A549 (cell line): ENCODE results near the gene EFNA5. TPM values are rescaled to one million over a fixed set of nuclear protein-coding genes. Genes with fewer than 3 reads are reported as not detected.

Source experiments
- ATAC-seq, 2 experiments: fragments of 200-7000 bp in 1 of 2; fragments of >200 bp in 1 of 2; cut with Nextera tagmentation in 1 of 2; cut with Tn5 transposase in 1 of 2; 3 replicates each; pipeline versions ENCODE4 v1.8.0 to v1.9.1; 2018 to 2020; ENCODE audit warnings: mild to moderate bottlenecking in 1 of 2, moderate library complexity in 1 of 2
- CTCF ChIA-PET: fragments of 300-600 bp; sonication (Branson Sonifier 250); formaldehyde crosslinking; extraction: SDS; loops from one replicate; lab custom pipeline; 2021; ENCODE audit warnings: antibody characterized with exemption, inconsistent platforms; lab: Yijun Ruan, JAX
- POLR2A ChIA-PET: fragments of 350-600 bp; formaldehyde crosslinking; extraction: SDS; loops from one replicate; lab custom pipeline; 2021; ENCODE audit warnings: antibody characterized with exemption, inconsistent platforms; lab: Yijun Ruan, JAX
- DNase-seq, 2 experiments: peaks; one replicate each; pipeline versions ENCODE4 v3.0.0 to v3.0.0-alpha.2; 2011 to 2016; ENCODE audit warnings: low read depth in 1 of 2, low spot score in 1 of 2
- FAIRE-seq: peaks from 2 replicates; lab custom pipeline; 2011; peaks lifted over from hg19 to GRCh38; lab: Jason Lieb, UNC
- H3K27ac ChIP-seq, 2 experiments: fragments of >200 bp; sonication (Bioruptor Twin); formaldehyde crosslinking; 3 replicates each; pipeline ENCODE4 v1.5.1; 2016 to 2017
- H3K4me1 ChIP-seq: fragments of >200 bp; sonication (Bioruptor Twin); formaldehyde crosslinking; 3 replicates; pipeline ENCODE4 v1.6.1; 2016
- H3K4me2 ChIP-seq: fragments of >200 bp; sonication (Bioruptor Twin); formaldehyde crosslinking; 3 replicates; pipeline ENCODE4 v1.6.1; 2016
- H3K4me3 ChIP-seq: fragments of >200 bp; sonication (Bioruptor Twin); formaldehyde crosslinking; 3 replicates; pipeline ENCODE4 v1.5.1; 2016
- H3K9me3 ChIP-seq: fragments of >200 bp; sonication (Bioruptor Twin); formaldehyde crosslinking; 3 replicates; pipeline ENCODE4 v1.6.1; 2016
- CBX8 ChIP-seq: fragments of 200-600 bp; sonication (generic); IDR thresholded peaks from 2 replicates; pipeline ENCODE4 v1.6.1; 2016
- CEBPB ChIP-seq, 2 experiments: fragments of >200 bp in 1 of 2; sonication (Bioruptor Twin) in 1 of 2; formaldehyde crosslinking in 1 of 2; IDR thresholded peaks; 2 replicates each; pipeline ENCODE4 v1.6.1; 2012 to 2016
- CHD4 ChIP-seq: fragments of 200-600 bp; sonication (generic); IDR thresholded peaks from 2 replicates; pipeline ENCODE4 v1.6.1; 2016; ENCODE audit warnings: antibody characterized with exemption, mild to moderate bottlenecking, borderline replicate concordance
- CTCF ChIP-seq: fragments of >200 bp; sonication (Bioruptor Twin); formaldehyde crosslinking; IDR thresholded peaks from 3 replicates; pipeline ENCODE4 v1.5.1; 2016
- E2F6 ChIP-seq: IDR thresholded peaks from 2 replicates; pipeline ENCODE4 v1.6.1; 2012; ENCODE audit warnings: low read depth, borderline replicate concordance
- EHF ChIP-seq: fragments of 250-450 bp; sonication (Bioruptor Pico); IDR thresholded peaks from 2 replicates; pipeline ENCODE4 v1.5.0; 2020; ENCODE audit warnings: mild to moderate bottlenecking
- ELK1 ChIP-seq: fragments of 150-350 bp; IDR thresholded peaks from 2 replicates; pipeline ENCODE4 v1.6.1; 2014; ENCODE audit warnings: low read depth, mild to moderate bottlenecking, low read length
- FOSL2 ChIP-seq, 2 experiments: fragments of 450-650 bp in 1 of 2; fragments of >200 bp in 1 of 2; sonication (Bioruptor Twin) in 1 of 2; formaldehyde crosslinking; IDR thresholded peaks; 2 replicates each; pipeline versions ENCODE4 v1.5.0 to v1.6.1; 2016 to 2020; ENCODE audit warnings: mild to moderate bottlenecking in 1 of 2, moderate library complexity in 1 of 2
- GATA3 ChIP-seq: IDR thresholded peaks from 2 replicates; pipeline ENCODE4 v1.6.1; 2012; ENCODE audit warnings: borderline replicate concordance
- HDAC2 ChIP-seq: fragments of 200-600 bp; sonication (generic); IDR thresholded peaks from 2 replicates; pipeline ENCODE4 v1.6.1; 2016
- HOXA7 ChIP-seq: fragments of 250-450 bp; sonication (Bioruptor Pico); IDR thresholded peaks from 2 replicates; pipeline ENCODE4 v1.5.0; 2020; ENCODE audit warnings: mild to moderate bottlenecking, moderate library complexity
- HOXB5 ChIP-seq: fragments of 250-450 bp; sonication (Bioruptor Pico); IDR thresholded peaks from 2 replicates; pipeline ENCODE4 v1.5.0; 2020; ENCODE audit warnings: mild to moderate bottlenecking, moderate library complexity
- JUN ChIP-seq, 2 experiments: fragments of >200 bp; sonication (Bioruptor Twin); formaldehyde crosslinking; IDR thresholded peaks; 2 replicates in 1 of 2; 3 replicates in 1 of 2; pipeline ENCODE4 v1.6.1; 2016 to 2017
- NFE2L2 ChIP-seq: fragments of 150-350 bp; conservative IDR thresholded peaks from 2 replicates; pipeline ENCODE4 v1.6.1; 2014; ENCODE audit warnings: low read length
- POLR2A ChIP-seq: IDR thresholded peaks from 2 replicates; pipeline ENCODE4 v1.6.1; 2012; ENCODE audit warnings: mild to moderate bottlenecking, low read length
- RAD21 ChIP-seq, 2 experiments: fragments of >200 bp in 1 of 2; sonication (Bioruptor Twin) in 1 of 2; formaldehyde crosslinking in 1 of 2; IDR thresholded peaks in 1 of 2; conservative IDR thresholded peaks in 1 of 2; 2 replicates in 1 of 2; 3 replicates in 1 of 2; pipeline ENCODE4 v1.6.1; 2012 to 2018; ENCODE audit warnings: inconsistent platforms in 1 of 2
- RCOR1 ChIP-seq: fragments of 150-350 bp; IDR thresholded peaks from 2 replicates; pipeline ENCODE4 v1.6.1; 2014; ENCODE audit warnings: antibody characterized with exemption, low read length, low read depth
- RFX5 ChIP-seq: fragments of 450-650 bp; IDR thresholded peaks from 2 replicates; pipeline ENCODE4 v1.7.1; 2014; ENCODE audit warnings: antibody characterized with exemption, mild to moderate bottlenecking, moderate library complexity
- RNF2 ChIP-seq: fragments of 200-600 bp; sonication (generic); IDR thresholded peaks from 2 replicates; pipeline ENCODE4 v1.6.1; 2016; ENCODE audit warnings: low read depth, mild to moderate bottlenecking, antibody characterized with exemption, moderate library complexity, borderline replicate concordance
- SMC3 ChIP-seq: fragments of >200 bp; sonication (Bioruptor Twin); formaldehyde crosslinking; IDR thresholded peaks from 3 replicates; pipeline ENCODE4 v1.6.1; 2018; ENCODE audit warnings: inconsistent platforms
- ZFP36 ChIP-seq: fragments of 450-650 bp; IDR thresholded peaks from 2 replicates; pipeline ENCODE4 v1.6.1; 2014; ENCODE audit warnings: borderline replicate concordance; ENCODE audit not compliant: partially characterized antibody
- WGBS: methylation state at CpG from one replicate; pipeline ENCODE4 v1.1.6; 2017; ENCODE audit errors: missing lambda C conversion rate; 5-methylcytosine and 5-hydroxymethylcytosine counted together
- polyA plus RNA-seq, 4 experiments: library from polyadenylated mRNA; depleted of rRNA in 3 of 4; stranded (reverse); fragments of >200 nt; fragmentation: RNase III in 1 of 4; extraction: RNeasy Plus Mini Kit Qiagen cat#74134 plus additional on column Dnase treatment in 1 of 4; gene quantifications; 2 replicates in 3 of 4; 3 replicates in 1 of 4; pipeline ENCODE4 v1.2.3, GENCODE V29; 2011 to 2017

Gene EFNA5
- polyA plus RNA-seq, 2 of the 4 experiments (the other 2 are of a cell fraction): 8.5 to 20.7 TPM

- WGBS: 71% methylated on average over 3 of the region's 3 CpGs
- H3K27ac ChIP-seq: no peak overlapping the region
- H3K9me3 ChIP-seq: peaks cover 13% of the 10 kb centered on the region; the same call in 1 of the 3 replicates
- ATAC-seq (no peak), DNase-seq (no peak), FAIRE-seq (no peak)
- no peak overlapping the region for H3K4me2 ChIP-seq
- H3K4me1 ChIP-seq: peaks cover 8% of the 10 kb centered on the region; the same call in 2 of the 3 replicates
- POLR2A ChIA-PET: no interaction called here
- TF ChIP-seq CBX8 (no peak), CHD4 (no peak), ZFP36 (no peak), EHF (no peak), RFX5 (no peak), JUN (IDR thresholded peaks at IDR 0.05) (no peak), POLR2A (no peak), HOXB5 (CRISPR knock-in tag) (no peak), NFE2L2 (no peak), HDAC2 (no peak), GATA3 (no peak), ELK1 (no peak), RCOR1 (no peak)
- CTCF ChIA-PET: no interaction called here
- no peak overlapping the region for H3K4me3 ChIP-seq
These were observed 330.1 kb downstream of the EFNA5 start for GRCh38 chr5:107340631-107341030.

GRCh38 chr5:107338335-107338734, 332.4 kb downstream of the EFNA5 start:
- Histone ChIP-seq H3K4me3 (no peak overlapping the region), H3K9me3 (no peaks in the 10 kb centered on the region), H3K27ac (no peak overlapping the region), H3K4me1 (peaks cover 8% of the 10 kb centered on the region; the same call in 2 of the 3 replicates), H3K4me2 (no peak overlapping the region)
- TF ChIP-seq RAD21 (conservative IDR thresholded peaks at IDR 0.05 in 1 of 2, IDR thresholded peaks at IDR 0.05 in 1 of 2): no peak
- TF ChIP-seq ZFP36: no peak
- TF ChIP-seq POLR2A: no peak
- CTCF ChIA-PET: no interaction called here
- no peak for FAIRE-seq
- WGBS: 89% methylated on average over 2 of the region's 2 CpGs
- ATAC-seq: no peak
- no peak for DNase-seq
- POLR2A ChIA-PET: no interaction called here

- TF ChIP-seq CTCF (no peak), FOSL2 (IDR thresholded peaks at IDR 0.05) (no peak), FOSL2 (CRISPR knock-in tag; IDR thresholded peaks at IDR 0.05) (peak; percentile 50), SMC3 (no peak)
- FAIRE-seq (peak; percentile 91), ATAC-seq (no peak; a peak in 2 of 6 replicates), DNase-seq (peak in 1 of 2 experiments; percentile 50)
- no peaks in the 10 kb centered on the region for H3K9me3 ChIP-seq
- H3K4me1 ChIP-seq: peaks cover 8% of the 10 kb centered on the region; the same call in 2 of the 3 replicates
- no peak overlapping the region for H3K27ac ChIP-seq
- ChIA-PET CTCF (interaction anchor here (0.6 kb wide), 1 partner anchor 31 kb away, joined by 3 read pairs; no protein-coding TSS in a partner anchor), POLR2A (interaction anchor here (0.7 kb wide), 1 partner anchor 45 kb away, joined by 4 read pairs; no protein-coding TSS in a partner anchor)
- H3K4me3 ChIP-seq: no peak overlapping the region
- WGBS: 8% methylated on average over 1 of the region's 1 CpG
- H3K4me2 ChIP-seq: peak overlapping the region; percentile 23; the same call in 2 of the 3 replicates
These were observed 333.5 kb downstream of the EFNA5 start for GRCh38 chr5:107337281-107337680.

- no peak overlapping the region for H3K4me3 ChIP-seq
- no peaks in the 10 kb centered on the region for H3K9me3 ChIP-seq
- FAIRE-seq (no peak), DNase-seq (no peak), ATAC-seq (no peak)
- CTCF ChIA-PET: no interaction called here
- TF ChIP-seq E2F6 (no peak), RNF2 (no peak), CEBPB (IDR thresholded peaks at IDR 0.05) (no peak), HOXA7 (CRISPR knock-in tag) (no peak)
- peaks cover under 1% of the 10 kb centered on the region; the same call in 1 of the 3 replicates for H3K4me1 ChIP-seq
- H3K4me2 ChIP-seq: no peak overlapping the region
- POLR2A ChIA-PET: no interaction called here
- WGBS: 93% methylated on average over 2 of the region's 2 CpGs
- no peak overlapping the region; a peak in 1 of 6 replicates for H3K27ac ChIP-seq
These were observed 338.9 kb downstream of the EFNA5 start for GRCh38 chr5:107331882-107332281.
